ENCODE measurements around the gene CEMIP2. TPM values are rescaled to one million over a fixed set of nuclear protein-coding genes. Genes with fewer than 3 reads are reported as not detected.
A peak's percentile ranks its signal among the peaks of the same experiment; 100 is the strongest.

Gene CEMIP2
- total RNA-seq, 1 donor from 2014 or later, result 41.6 TPM

- no peak for DNase-seq (ENCODE audit: low spot score in 2 of 2)
- FAIRE-seq, result no peak
These were observed 4.4 kb upstream of the CEMIP2 start for GRCh38 chr9:71772726-71773125.

- no peak for DNase-seq (ENCODE audit: low spot score in 2 of 2)
- FAIRE-seq, result no peak
These were observed 1.9 kb upstream of the CEMIP2 start for GRCh38 chr9:71770170-71770569.

- DNase-seq (ENCODE audit: low spot score in 2 of 2) (peak; percentile 29 to 40), FAIRE-seq (no peak)
These were observed 1.2 kb upstream of the CEMIP2 start for GRCh38 chr9:71769175-71770161.

GRCh38 chr9:71767776-71768321, 464 bp downstream of the CEMIP2 start:
- DNase-seq (ENCODE audit: low spot score in 2 of 2) (no peak), FAIRE-seq (no peak)

GRCh38 chr9:71767163-71767775, 1.0 kb downstream of the CEMIP2 start:
- FAIRE-seq, result no peak
- DNase-seq (ENCODE audit: low spot score in 2 of 2), result no peak

GRCh38 chr9:71766663-71767062, 1.6 kb downstream of the CEMIP2 start:
- FAIRE-seq, result no peak
- DNase-seq (ENCODE audit: low spot score in 2 of 2), result no peak

GRCh38 chr9:71765693-71766092, 2.6 kb downstream of the CEMIP2 start:
- no peak for FAIRE-seq
- no peak for DNase-seq (ENCODE audit: low spot score in 2 of 2)

GRCh38 chr9:71764891-71765290, 3.4 kb downstream of the CEMIP2 start:
- DNase-seq (ENCODE audit: low spot score in 2 of 2), result no peak
- FAIRE-seq, result no peak

GRCh38 chr9:71764463-71764862, 3.9 kb downstream of the CEMIP2 start:
- DNase-seq (ENCODE audit: low spot score in 2 of 2) (no peak), FAIRE-seq (no peak)

GRCh38 chr9:71763832-71764231, 4.5 kb downstream of the CEMIP2 start:
- DNase-seq (ENCODE audit: low spot score in 2 of 2), result no peak

GRCh38 chr9:71762900-71763653, 5.2 kb downstream of the CEMIP2 start:
- DNase-seq (ENCODE audit: low spot score in 2 of 2) (no peak), FAIRE-seq (no peak)

More at GRCh38 chr9:71763832-71764231, 4.5 kb downstream of the CEMIP2 start:
- no peak for FAIRE-seq

- FAIRE-seq, result no peak
- no peak for DNase-seq (ENCODE audit: low spot score in 2 of 2)
These were observed 6.4 kb downstream of the CEMIP2 start for GRCh38 chr9:71761938-71762353.

GRCh38 chr9:71760901-71761300, 7.4 kb downstream of the CEMIP2 start:
- FAIRE-seq (no peak), DNase-seq (ENCODE audit: low spot score in 2 of 2) (no peak)

- FAIRE-seq (no peak), DNase-seq (ENCODE audit: low spot score in 2 of 2) (no peak)
These were observed 9.5 kb downstream of the CEMIP2 start for GRCh38 chr9:71758785-71759184.

GRCh38 chr9:71758277-71758676, 10.0 kb downstream of the CEMIP2 start:
- no peak for DNase-seq (ENCODE audit: low spot score in 2 of 2)
- FAIRE-seq, result no peak

GRCh38 chr9:71756753-71757152, 11.6 kb downstream of the CEMIP2 start:
- no peak for FAIRE-seq
- DNase-seq (ENCODE audit: low spot score in 2 of 2), result no peak

- FAIRE-seq (no peak), DNase-seq (ENCODE audit: low spot score in 2 of 2) (no peak)
These were observed 12.4 kb downstream of the CEMIP2 start for GRCh38 chr9:71755869-71756268.

GRCh38 chr9:71755230-71755629, 13.1 kb downstream of the CEMIP2 start:
- DNase-seq (ENCODE audit: low spot score in 2 of 2), result no peak
- no peak for FAIRE-seq

- no peak for DNase-seq (ENCODE audit: low spot score in 2 of 2)
- FAIRE-seq, result no peak
These were observed 14.2 kb downstream of the CEMIP2 start for GRCh38 chr9:71754151-71754550.

GRCh38 chr9:71752928-71753327, 15.4 kb downstream of the CEMIP2 start:
- DNase-seq (ENCODE audit: low spot score in 2 of 2), result no peak
- FAIRE-seq, result no peak

- DNase-seq (ENCODE audit: low spot score in 2 of 2) (no peak), FAIRE-seq (no peak)
These were observed 16.0 kb downstream of the CEMIP2 start for GRCh38 chr9:71752352-71752751.

Measured in frontal cortex (tissue), 4 donors.